SU-DHL-6 (cell line): ENCODE results near the gene KIAA0319L.

Experiments used
- H2AFZ ChIP-seq: fragments of 200-600 bp; sonication (generic); 2 replicates; pipeline ENCODE4 v1.6.1; 2014; ENCODE audit warnings: low read depth, mild to moderate bottlenecking, moderate library complexity, mixed read lengths, antibody characterized with exemption, low read length; ENCODE audit not compliant: severe bottlenecking
- H3F3A ChIP-seq: fragments of 200-600 bp; shearing (Covaris generic); 2 replicates; pipeline ENCODE4 v1.6.0; 2016; ENCODE audit warnings: antibody characterized with exemption, mild to moderate bottlenecking; ENCODE audit not compliant: insufficient read depth
- H3K27ac ChIP-seq: fragments of 200-600 bp; sonication (generic); 2 replicates; pipeline ENCODE4 v1.5.1; 2016; ENCODE audit warnings: low read depth, mild to moderate bottlenecking, low read length, moderate library complexity, mixed read lengths
- H3K27me3 ChIP-seq: fragments of 200-600 bp; sonication (generic), shearing (Covaris generic); 2 replicates; pipeline ENCODE4 v1.6.0; 2014; ENCODE audit warnings: mild to moderate bottlenecking, low read length
- H3K36me3 ChIP-seq: fragments of 200-600 bp; sonication (generic); 2 replicates; pipeline ENCODE4 v1.6.1; 2014; ENCODE audit warnings: mild to moderate bottlenecking, low read length, mixed read lengths
- H3K4me2 ChIP-seq: fragments of 300-600, 200-600 bp; shearing (Covaris generic), sonication (generic); 2 replicates; pipeline ENCODE4 v1.6.0; 2014; ENCODE audit warnings: low read length, low read depth, mild to moderate bottlenecking; ENCODE audit not compliant: poor library complexity, severe bottlenecking
- H3K4me3 ChIP-seq: fragments of 200-600 bp; sonication (generic); 2 replicates; pipeline ENCODE4 v1.5.1; 2014; ENCODE audit warnings: antibody characterized with exemption, low read length, mild to moderate bottlenecking, mixed read lengths; ENCODE audit not compliant: insufficient read depth, poor library complexity, severe bottlenecking
- H3K79me2 ChIP-seq: fragments of 200-600 bp; sonication (generic); 2 replicates; pipeline ENCODE4 v1.6.1; 2014; ENCODE audit warnings: mild to moderate bottlenecking, low read length, moderate library complexity; ENCODE audit not compliant: insufficient read depth
- H3K9ac ChIP-seq: fragments of 200-600 bp; sonication (generic); 2 replicates; pipeline ENCODE4 v1.7.0; 2014; ENCODE audit warnings: mild to moderate bottlenecking, low read length
- H3K9me2 ChIP-seq: fragments of 200-600 bp; sonication (generic); replicated peaks from 2 replicates; pipeline ENCODE4 v1.6.1; 2014; ENCODE audit warnings: low read length; ENCODE audit not compliant: insufficient read depth
- H3K9me3 ChIP-seq: fragments of 200-600 bp; sonication (generic); 2 replicates; pipeline ENCODE4 v1.6.1; 2014; ENCODE audit warnings: low read length, mixed read lengths; ENCODE audit not compliant: insufficient read depth
- H4K20me1 ChIP-seq: fragments of 200-600 bp; sonication (generic); 2 replicates; pipeline ENCODE4 v1.6.1; 2014; ENCODE audit warnings: low read depth, mild to moderate bottlenecking, antibody characterized with exemption, low read length, moderate library complexity, mixed read lengths
- EZH2phosphoT487 ChIP-seq: fragments of 200-600 bp; sonication (generic), shearing (Covaris generic); conservative IDR thresholded peaks from 2 replicates; pipeline ENCODE4 v1.6.1; 2018; ENCODE audit warnings: mild to moderate bottlenecking, antibody characterized with exemption, low read length, moderate library complexity, mixed read lengths
- TF ChIP-seq, protein P1 (sequence below): fragments of 200-600 bp; sonication (generic); IDR thresholded peaks from one replicate; pipeline ENCODE4 v1.5.1; 2017; ENCODE audit warnings: antibody characterized with exemption, mild to moderate bottlenecking, low read length, moderate library complexity; ENCODE audit not compliant: insufficient read depth, poor library complexity, severe bottlenecking

Gene KIAA0319L

DNA sequence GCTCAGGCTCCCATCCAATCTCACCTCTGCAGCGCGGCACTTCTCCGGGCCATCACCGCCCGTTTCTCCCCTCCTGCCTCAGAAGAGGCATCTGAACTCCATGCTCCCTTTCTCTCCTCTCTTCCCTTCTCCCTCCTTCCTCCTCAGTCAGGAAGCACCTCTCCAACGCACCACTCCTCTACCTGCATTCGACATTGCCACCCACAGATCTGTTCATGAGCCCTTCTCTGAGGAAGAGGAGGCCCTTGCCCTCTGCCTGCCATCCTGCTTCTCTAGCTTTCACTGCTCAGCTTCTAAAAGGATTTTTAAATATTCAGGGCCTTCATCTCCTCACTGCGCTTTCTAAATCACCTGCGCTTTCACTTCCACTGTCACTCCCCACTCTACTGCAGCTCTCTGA lies 120.0 kb downstream of the KIAA0319L start:
- Histone ChIP-seq H4K20me1 (no peaks in the 10 kb centered on the region), H3K9ac (no peak overlapping the region), H2AFZ (no peak overlapping the region), H3K27ac (no peak overlapping the region), H3K4me3 (no peak overlapping the region), H3K9me2 (no peaks in the 10 kb centered on the region), H3K9me3 (no peaks in the 10 kb centered on the region), H3K79me2 (no peaks in the 10 kb centered on the region), H3F3A (no peaks in the 10 kb centered on the region), H3K4me2 (no peak overlapping the region), H3K27me3 (no peaks in the 10 kb centered on the region), H3K36me3 (no peaks in the 10 kb centered on the region)
- TF ChIP-seq, protein P1, sequence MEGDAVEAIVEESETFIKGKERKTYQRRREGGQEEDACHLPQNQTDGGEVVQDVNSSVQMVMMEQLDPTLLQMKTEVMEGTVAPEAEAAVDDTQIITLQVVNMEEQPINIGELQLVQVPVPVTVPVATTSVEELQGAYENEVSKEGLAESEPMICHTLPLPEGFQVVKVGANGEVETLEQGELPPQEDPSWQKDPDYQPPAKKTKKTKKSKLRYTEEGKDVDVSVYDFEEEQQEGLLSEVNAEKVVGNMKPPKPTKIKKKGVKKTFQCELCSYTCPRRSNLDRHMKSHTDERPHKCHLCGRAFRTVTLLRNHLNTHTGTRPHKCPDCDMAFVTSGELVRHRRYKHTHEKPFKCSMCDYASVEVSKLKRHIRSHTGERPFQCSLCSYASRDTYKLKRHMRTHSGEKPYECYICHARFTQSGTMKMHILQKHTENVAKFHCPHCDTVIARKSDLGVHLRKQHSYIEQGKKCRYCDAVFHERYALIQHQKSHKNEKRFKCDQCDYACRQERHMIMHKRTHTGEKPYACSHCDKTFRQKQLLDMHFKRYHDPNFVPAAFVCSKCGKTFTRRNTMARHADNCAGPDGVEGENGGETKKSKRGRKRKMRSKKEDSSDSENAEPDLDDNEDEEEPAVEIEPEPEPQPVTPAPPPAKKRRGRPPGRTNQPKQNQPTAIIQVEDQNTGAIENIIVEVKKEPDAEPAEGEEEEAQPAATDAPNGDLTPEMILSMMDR = no peak
- TF ChIP-seq EZH2phosphoT487 = no peak

- Histone ChIP-seq H3K9ac (no peak overlapping the region), H3K9me2 (no peaks in the 10 kb centered on the region), H4K20me1 (no peaks in the 10 kb centered on the region), H3K9me3 (no peaks in the 10 kb centered on the region), H3K27ac (no peak overlapping the region), H2AFZ (no peak overlapping the region), H3K36me3 (no peaks in the 10 kb centered on the region), H3K4me3 (no peak overlapping the region), H3K27me3 (no peaks in the 10 kb centered on the region), H3K4me2 (no peak overlapping the region), H3K79me2 (no peaks in the 10 kb centered on the region), H3F3A (no peaks in the 10 kb centered on the region)
- TF ChIP-seq EZH2phosphoT487 = no peak
- TF ChIP-seq, protein P1 = no peak
Measured at GRCh38 chr1:35436078-35436477, 121.1 kb downstream of the KIAA0319L start.

GRCh38 chr1:35434703-35435102 lies 122.5 kb downstream of the KIAA0319L start:
- H3K4me2 ChIP-seq = no peak overlapping the region
- H2AFZ ChIP-seq = no peak overlapping the region
- H3K27ac ChIP-seq = no peak overlapping the region
- no peak overlapping the region for H3K4me3 ChIP-seq
- no peaks in the 10 kb centered on the region for H3K9me2 ChIP-seq
- no peak overlapping the region for H3K9ac ChIP-seq
- no peaks in the 10 kb centered on the region for H4K20me1 ChIP-seq
- TF ChIP-seq, protein P1 = no peak
- no peak for TF ChIP-seq EZH2phosphoT487
- no peaks in the 10 kb centered on the region for H3K27me3 ChIP-seq
- H3K79me2 ChIP-seq = no peaks in the 10 kb centered on the region
- no peaks in the 10 kb centered on the region for H3K36me3 ChIP-seq
- no peaks in the 10 kb centered on the region for H3K9me3 ChIP-seq
- no peaks in the 10 kb centered on the region for H3F3A ChIP-seq

DNA sequence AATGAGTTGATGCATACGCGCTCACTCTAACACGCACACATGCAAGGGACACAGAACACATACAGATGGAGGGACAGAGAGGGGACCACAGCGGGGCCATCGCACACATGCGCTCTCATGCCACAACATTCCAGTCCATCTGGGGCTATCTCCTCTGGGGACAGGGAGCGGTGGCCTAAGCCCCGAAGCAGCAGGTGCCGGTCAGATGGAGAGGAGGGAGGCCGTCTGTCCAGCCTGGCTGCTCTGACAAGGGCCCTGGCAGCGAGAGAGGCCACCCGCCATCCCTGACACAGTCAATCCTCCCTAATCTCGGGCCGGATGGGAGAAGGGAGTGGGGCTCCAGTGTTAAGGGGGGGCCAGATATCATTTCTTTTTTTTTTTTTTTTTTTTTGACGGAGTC lies 123.5 kb downstream of the KIAA0319L start:
- Histone ChIP-seq H3K9ac (no peak overlapping the region), H2AFZ (no peak overlapping the region), H3K27ac (no peak overlapping the region), H3K79me2 (no peaks in the 10 kb centered on the region), H3F3A (no peaks in the 10 kb centered on the region), H3K9me3 (no peaks in the 10 kb centered on the region), H3K36me3 (no peaks in the 10 kb centered on the region), H3K9me2 (no peaks in the 10 kb centered on the region), H3K4me3 (no peak overlapping the region), H3K4me2 (no peak overlapping the region), H3K27me3 (no peaks in the 10 kb centered on the region), H4K20me1 (no peaks in the 10 kb centered on the region)
- TF ChIP-seq, protein P1 = no peak
- no peak for TF ChIP-seq EZH2phosphoT487
